IMR-90 (cell line): Measurements from ENCODE around the gene GAREM2. TPM values are rescaled to one million over a fixed set of nuclear protein-coding genes. Genes with fewer than 3 reads are reported as not detected.

Experiments used
- ATAC-seq: fragments of 200-7000 bp; cut with Tn5 transposase; 2 replicates; pipeline ENCODE4 v1.9.1; 2020; ENCODE audit warnings: low read depth, mild to moderate bottlenecking, moderate library complexity
- BruUV-seq: library from RNA; stranded (reverse); fragments of 400-500 nt; replicated peaks from 2 replicates; lab custom pipeline; 2021; lab: Mats Ljungman, UMichigan
- CTCF ChIA-PET: fragments of 300-600 bp; formaldehyde crosslinking; extraction: SDS; loops from one replicate; lab custom pipeline; 2021; ENCODE audit warnings: antibody characterized with exemption; lab: Yijun Ruan, JAX
- POLR2A ChIA-PET: fragments of 300-600 bp; sonication (Branson Sonifier 250); formaldehyde crosslinking; loops from one replicate; lab custom pipeline; 2022; ENCODE audit warnings: antibody characterized with exemption; ENCODE audit not compliant: unreplicated experiment; lab: Charles Lee
- DNase-seq: peaks from one replicate; pipeline ENCODE4 v3.0.0; 2013
- H2AFZ ChIP-seq: replicated peaks from 2 replicates; pipeline ENCODE3; 2013; ENCODE audit warnings: low read length, mild to moderate bottlenecking; ENCODE audit not compliant: poor library complexity
- H2AK5ac ChIP-seq: 2 replicates; pipeline ENCODE4 v1.6.1; 2013; ENCODE audit warnings: low read depth, low read length, inconsistent platforms
- H2AK9ac ChIP-seq: replicated peaks from 2 replicates; pipeline ENCODE3; 2013; ENCODE audit warnings: mild to moderate bottlenecking, low read depth, low read length, moderate library complexity; ENCODE audit not compliant: poor library complexity
- H2BK120ac ChIP-seq: 2 replicates; pipeline ENCODE4 v1.6.1; 2013; ENCODE audit warnings: low read depth, low read length, inconsistent platforms
- H2BK15ac ChIP-seq: 3 replicates; pipeline ENCODE4 v1.6.1; 2013; ENCODE audit warnings: low read depth, low read length, inconsistent platforms
- H2BK20ac ChIP-seq: 2 replicates; pipeline ENCODE4 v1.6.1; 2013; ENCODE audit warnings: low read depth, mild to moderate bottlenecking, inconsistent platforms, low read length, moderate library complexity
- H2BK5ac ChIP-seq: 2 replicates; pipeline ENCODE4 v1.6.1; 2013; ENCODE audit warnings: mild to moderate bottlenecking, low read depth, low read length, inconsistent platforms; ENCODE audit not compliant: poor library complexity, severe bottlenecking
- H3K14ac ChIP-seq: replicated peaks from 2 replicates; pipeline ENCODE4 v1.6.1; 2013; ENCODE audit warnings: low read depth, low read length, inconsistent platforms
- H3K18ac ChIP-seq: 2 replicates; pipeline ENCODE4 v1.6.1; 2013; ENCODE audit warnings: low read depth, low read length, control low read depth
- H3K23ac ChIP-seq: 2 replicates; pipeline ENCODE4 v1.6.1; 2013; ENCODE audit warnings: low read depth, low read length, inconsistent platforms
- H3K27ac ChIP-seq: 2 replicates; pipeline ENCODE4 v1.5.1; 2013; ENCODE audit warnings: mild to moderate bottlenecking, control low read depth, low read length; ENCODE audit not compliant: insufficient read depth
- H3K27me3 ChIP-seq: 2 replicates; pipeline ENCODE4 v1.6.1; 2013; ENCODE audit warnings: low read length; ENCODE audit not compliant: control insufficient read depth, insufficient read depth
- H3K36me3 ChIP-seq: 2 replicates; pipeline ENCODE4 v1.6.1; 2013; ENCODE audit warnings: low read length, mixed read lengths; ENCODE audit not compliant: control insufficient read depth, insufficient read depth
- H3K4ac ChIP-seq: 2 replicates; pipeline ENCODE4 v1.6.1; 2013; ENCODE audit warnings: low read depth, low read length, inconsistent platforms
- H3K4me1 ChIP-seq: 2 replicates; pipeline ENCODE4 v1.6.1; 2013; ENCODE audit warnings: low read length, mixed read lengths; ENCODE audit not compliant: control insufficient read depth, insufficient read depth
- H3K4me2 ChIP-seq: 2 replicates; pipeline ENCODE4 v1.6.1; 2013; ENCODE audit warnings: low read depth, mild to moderate bottlenecking, control low read depth, low read length, moderate library complexity
- H3K4me3 ChIP-seq: 2 replicates; pipeline ENCODE4 v1.5.1; 2013; ENCODE audit warnings: low read depth, mild to moderate bottlenecking, control low read depth, low read length, moderate library complexity; ENCODE audit not compliant: insufficient read depth
- H3K56ac ChIP-seq: 2 replicates; pipeline ENCODE4 v1.6.1; 2013; ENCODE audit warnings: low read length, inconsistent platforms; ENCODE audit not compliant: insufficient read depth; ENCODE audit errors: extremely low read depth
- H3K79me1 ChIP-seq, 2 experiments: 2 replicates each; pipeline ENCODE4 v1.6.1; 2013; ENCODE audit warnings: low read length in 2 of 2, inconsistent platforms in 1 of 2, low read depth in 1 of 2
- H3K9ac ChIP-seq: 2 replicates; pipeline ENCODE4 v1.6.1; 2013; ENCODE audit warnings: low read depth, low read length, control low read depth
- H3K9me1 ChIP-seq: 2 replicates; pipeline ENCODE4 v1.6.1; 2013; ENCODE audit warnings: low read length, inconsistent platforms; ENCODE audit not compliant: insufficient read depth
- H3K9me3 ChIP-seq: 2 replicates; pipeline ENCODE4 v1.6.1; 2013; ENCODE audit warnings: low read length; ENCODE audit not compliant: control insufficient read depth, insufficient read depth
- H4K20me1 ChIP-seq: 2 replicates; pipeline ENCODE4 v1.6.1; 2013; ENCODE audit warnings: low read length, inconsistent platforms; ENCODE audit not compliant: insufficient read depth
- H4K5ac ChIP-seq: 2 replicates; pipeline ENCODE4 v1.6.1; 2013; ENCODE audit warnings: mild to moderate bottlenecking, low read depth, low read length, control low read depth
- H4K8ac ChIP-seq, 2 experiments: 2 replicates each; pipeline ENCODE4 v1.6.1; 2013; ENCODE audit warnings: low read depth in 2 of 2, low read length in 2 of 2, control low read depth in 1 of 2, inconsistent platforms in 1 of 2
- H4K91ac ChIP-seq: 2 replicates; pipeline ENCODE4 v1.6.1; 2013; ENCODE audit warnings: low read depth, low read length, inconsistent platforms; ENCODE audit not compliant: insufficient read depth
- BHLHE40 ChIP-seq: fragments of 150-350 bp; IDR thresholded peaks from 2 replicates; pipeline ENCODE4 v1.6.1; 2016; ENCODE audit warnings: mild to moderate bottlenecking, low read depth, low read length
- CEBPB ChIP-seq: IDR thresholded peaks from 2 replicates; pipeline ENCODE4 v1.6.1; 2012; ENCODE audit warnings: low read depth, low read length, improper control_type of control experiment
- CHD1 ChIP-seq: IDR thresholded peaks from 2 replicates; pipeline ENCODE4 v1.6.1; 2012; ENCODE audit warnings: low read depth, low read length, improper control_type of control experiment
- FOS ChIP-seq: fragments of 150-350 bp; IDR thresholded peaks from 2 replicates; pipeline ENCODE4 v1.6.1; 2016; ENCODE audit warnings: low read depth, low read length
- MAFK ChIP-seq: IDR thresholded peaks from 2 replicates; pipeline ENCODE4 v1.6.1; 2012; ENCODE audit warnings: low read depth, low read length, improper control_type of control experiment
- MAZ ChIP-seq: IDR thresholded peaks from 2 replicates; pipeline ENCODE4 v1.6.1; 2012; ENCODE audit warnings: low read depth, mild to moderate bottlenecking, low read length, improper control_type of control experiment, moderate library complexity, borderline replicate concordance
- MXI1 ChIP-seq: IDR thresholded peaks from 2 replicates; pipeline ENCODE4 v1.6.1; 2012; ENCODE audit warnings: low read depth, mild to moderate bottlenecking, low read length, moderate library complexity, borderline replicate concordance
- NFE2L2 ChIP-seq: fragments of 150-350 bp; IDR thresholded peaks from 2 replicates; pipeline ENCODE4 v1.6.1; 2016; ENCODE audit warnings: low read depth, mild to moderate bottlenecking, low read length
- POLR2A ChIP-seq: IDR thresholded peaks from 2 replicates; pipeline ENCODE4 v1.6.1; 2012; ENCODE audit warnings: mild to moderate bottlenecking, low read depth, low read length
- RAD21 ChIP-seq: IDR thresholded peaks from 2 replicates; pipeline ENCODE4 v1.6.1; 2012; ENCODE audit warnings: low read length, improper control_type of control experiment
- RCOR1 ChIP-seq: IDR thresholded peaks from 2 replicates; pipeline ENCODE4 v1.6.1; 2012; ENCODE audit warnings: mild to moderate bottlenecking, low read length, improper control_type of control experiment; ENCODE audit not compliant: insufficient replicate concordance
- RFX5 ChIP-seq: IDR thresholded peaks from 2 replicates; pipeline ENCODE4 v1.8.0; 2012; ENCODE audit warnings: low read depth, mild to moderate bottlenecking, low read length, moderate library complexity
- SMC3 ChIP-seq: fragments of 150-350 bp; IDR thresholded peaks from 2 replicates; pipeline ENCODE4 v1.6.1; 2016; ENCODE audit warnings: low read depth, mild to moderate bottlenecking, antibody characterized with exemption, low read length, moderate library complexity
- WGBS, 2 experiments: methylation state at CpG; one replicate each; pipeline versions ENCODE4 v1.1.5 to v1.1.7; 2013; ENCODE audit warnings: missing lambda C conversion rate in 2 of 2; ENCODE audit not compliant: insufficient read length in 1 of 2; ENCODE audit errors: extremely low coverage in 2 of 2; 5-methylcytosine and 5-hydroxymethylcytosine counted together
- dilution Hi-C: fragments of 300-500 bp; cut with HindIII; formaldehyde crosslinking; loops from one replicate; pipeline ENCODE4 v1.14.3; 2018; ENCODE audit warnings: low sequenced_read_pairs; ENCODE audit not compliant: unreplicated experiment
- in situ Hi-C: fragments of 300-500 bp; cut with MboI; formaldehyde crosslinking; loops from 3 replicates; pipeline ENCODE4 v1.14.3; 2019; ENCODE audit warnings: low sequenced_read_pairs, inconsistent platforms, mixed read lengths
- intact Hi-C: fragments of 100-400 bp; cut with micrococcal nuclease; formaldehyde crosslinking; loops from 2 replicates; pipeline ENCODE4 v1.10.0; 2022
- polyA plus RNA-seq, 3 experiments: library from polyadenylated mRNA; depleted of rRNA; stranded (reverse); fragments of >200 nt; gene quantifications; 2 replicates each; pipeline ENCODE4 v1.2.3, GENCODE V29; 2012; ENCODE audit warnings: low replicate concordance in 1 of 3
- total RNA-seq: library from RNA; depleted of rRNA; stranded (reverse); fragments of >200 nt; gene quantifications from 2 replicates; pipeline ENCODE4 v1.2.3, GENCODE V29; 2012
- TF ChIP-seq, protein P1 (sequence below): conservative IDR thresholded peaks from 2 replicates; pipeline ENCODE4 v1.5.1; 2012; ENCODE audit warnings: mild to moderate bottlenecking, low read depth, low read length, improper control_type of control experiment
- TF ChIP-seq, protein P2 (sequence below): fragments of 150-350 bp; IDR thresholded peaks from 2 replicates; pipeline ENCODE4 v1.6.1; 2017; ENCODE audit warnings: mild to moderate bottlenecking, antibody characterized with exemption, low read length, low read depth
- TF ChIP-seq, protein P3 (sequence below): fragments of 150-350 bp; IDR thresholded peaks from 2 replicates; pipeline ENCODE4 v1.6.1; 2016; ENCODE audit warnings: low read depth, mild to moderate bottlenecking, low read length, moderate library complexity, borderline replicate concordance

Gene GAREM2
- total and polyA plus RNA-seq, 2 of the 4 experiments (the other 2 are of a cell fraction), result 0.36 to 1.8 TPM

DNA sequence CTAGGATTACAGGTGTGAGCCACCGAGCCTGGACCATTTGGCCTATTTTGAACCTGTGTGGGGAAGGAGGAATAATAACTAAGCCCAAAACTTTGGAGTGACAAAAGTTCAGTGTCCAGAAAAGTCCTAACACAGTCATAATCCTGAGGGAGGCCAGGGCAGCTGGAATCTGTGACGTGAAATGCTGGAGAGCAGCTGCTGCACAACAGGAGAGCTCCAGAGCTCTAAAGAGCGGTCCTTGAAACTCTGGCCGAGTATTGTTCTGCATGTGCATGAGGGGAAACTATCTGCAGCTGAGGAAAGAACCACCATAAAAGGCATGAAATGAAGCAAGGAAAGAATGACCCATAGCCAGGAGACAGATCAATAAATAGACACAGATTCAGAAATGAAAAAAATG lies 43.7 kb downstream of the GAREM2 start:
- H2AK5ac ChIP-seq, result no peak overlapping the region
- WGBS, 2 experiments, result no CpG with 5 or more reads among the region's 4 CpGs
- H2BK5ac ChIP-seq, result no peak overlapping the region
- peaks cover 3% of the 10 kb centered on the region; the same call in 1 of the 2 replicates for H3K9me3 ChIP-seq
- no peak overlapping the region for H3K18ac ChIP-seq
- in situ Hi-C loops (no loop called here), intact Hi-C loops (no loop called here), dilution Hi-C loops (no loop called here)
- H4K20me1 ChIP-seq, result no peaks in the 10 kb centered on the region
- H3K23ac ChIP-seq, result no peak overlapping the region
- no peak overlapping the region for H2BK20ac ChIP-seq
- TF ChIP-seq RAD21 (no peak), CEBPB (no peak), RFX5 (no peak), FOS (no peak), POLR2A (no peak), MAZ (no peak), RCOR1 (no peak), MXI1 (no peak), MAFK (no peak), SMC3 (no peak), CHD1 (no peak), BHLHE40 (no peak), NFE2L2 (no peak)
- TF ChIP-seq, protein P1, sequence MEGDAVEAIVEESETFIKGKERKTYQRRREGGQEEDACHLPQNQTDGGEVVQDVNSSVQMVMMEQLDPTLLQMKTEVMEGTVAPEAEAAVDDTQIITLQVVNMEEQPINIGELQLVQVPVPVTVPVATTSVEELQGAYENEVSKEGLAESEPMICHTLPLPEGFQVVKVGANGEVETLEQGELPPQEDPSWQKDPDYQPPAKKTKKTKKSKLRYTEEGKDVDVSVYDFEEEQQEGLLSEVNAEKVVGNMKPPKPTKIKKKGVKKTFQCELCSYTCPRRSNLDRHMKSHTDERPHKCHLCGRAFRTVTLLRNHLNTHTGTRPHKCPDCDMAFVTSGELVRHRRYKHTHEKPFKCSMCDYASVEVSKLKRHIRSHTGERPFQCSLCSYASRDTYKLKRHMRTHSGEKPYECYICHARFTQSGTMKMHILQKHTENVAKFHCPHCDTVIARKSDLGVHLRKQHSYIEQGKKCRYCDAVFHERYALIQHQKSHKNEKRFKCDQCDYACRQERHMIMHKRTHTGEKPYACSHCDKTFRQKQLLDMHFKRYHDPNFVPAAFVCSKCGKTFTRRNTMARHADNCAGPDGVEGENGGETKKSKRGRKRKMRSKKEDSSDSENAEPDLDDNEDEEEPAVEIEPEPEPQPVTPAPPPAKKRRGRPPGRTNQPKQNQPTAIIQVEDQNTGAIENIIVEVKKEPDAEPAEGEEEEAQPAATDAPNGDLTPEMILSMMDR, result no peak
- TF ChIP-seq, protein P2, sequence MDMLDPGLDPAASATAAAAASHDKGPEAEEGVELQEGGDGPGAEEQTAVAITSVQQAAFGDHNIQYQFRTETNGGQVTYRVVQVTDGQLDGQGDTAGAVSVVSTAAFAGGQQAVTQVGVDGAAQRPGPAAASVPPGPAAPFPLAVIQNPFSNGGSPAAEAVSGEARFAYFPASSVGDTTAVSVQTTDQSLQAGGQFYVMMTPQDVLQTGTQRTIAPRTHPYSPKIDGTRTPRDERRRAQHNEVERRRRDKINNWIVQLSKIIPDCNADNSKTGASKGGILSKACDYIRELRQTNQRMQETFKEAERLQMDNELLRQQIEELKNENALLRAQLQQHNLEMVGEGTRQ, result no peak
- TF ChIP-seq, protein P3, sequence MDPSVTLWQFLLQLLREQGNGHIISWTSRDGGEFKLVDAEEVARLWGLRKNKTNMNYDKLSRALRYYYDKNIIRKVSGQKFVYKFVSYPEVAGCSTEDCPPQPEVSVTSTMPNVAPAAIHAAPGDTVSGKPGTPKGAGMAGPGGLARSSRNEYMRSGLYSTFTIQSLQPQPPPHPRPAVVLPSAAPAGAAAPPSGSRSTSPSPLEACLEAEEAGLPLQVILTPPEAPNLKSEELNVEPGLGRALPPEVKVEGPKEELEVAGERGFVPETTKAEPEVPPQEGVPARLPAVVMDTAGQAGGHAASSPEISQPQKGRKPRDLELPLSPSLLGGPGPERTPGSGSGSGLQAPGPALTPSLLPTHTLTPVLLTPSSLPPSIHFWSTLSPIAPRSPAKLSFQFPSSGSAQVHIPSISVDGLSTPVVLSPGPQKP, result no peak
- H3K79me1 ChIP-seq, result peaks cover 6 to 7% of the 10 kb centered on the region in 2 experiments; a peak in 2 of 4 replicates
- no peak overlapping the region for H4K8ac ChIP-seq
- H4K91ac ChIP-seq, result no peak overlapping the region
- no peak overlapping the region for H3K9ac ChIP-seq
- no peak overlapping the region for H4K5ac ChIP-seq
- no peak for ATAC-seq
- no peaks in the 10 kb centered on the region for H3K4me1 ChIP-seq
- H2AFZ ChIP-seq, result no peak overlapping the region
- H3K14ac ChIP-seq, result no peak overlapping the region
- no peak overlapping the region for H3K27ac ChIP-seq
- ChIA-PET CTCF (no interaction called here), POLR2A (no interaction called here)
- H3K4me3 ChIP-seq, result no peak overlapping the region
- H2BK120ac ChIP-seq, result no peak overlapping the region
- H3K56ac ChIP-seq, result no peak overlapping the region
- H3K36me3 ChIP-seq, result peaks cover 41% of the 10 kb centered on the region
- DNase-seq, result no peak
- no peak overlapping the region for H2AK9ac ChIP-seq
- no TSS peak for BruUV-seq
- peaks cover 2% of the 10 kb centered on the region; the same call in 1 of the 2 replicates for H3K9me1 ChIP-seq
- no peak overlapping the region for H3K4ac ChIP-seq
- no peak overlapping the region for H2BK15ac ChIP-seq
- no peaks in the 10 kb centered on the region for H3K27me3 ChIP-seq
- no peak overlapping the region for H3K4me2 ChIP-seq
